ENCODE measurements around the gene AUTS2. TPM values are rescaled to one million over a fixed set of nuclear protein-coding genes. Genes with fewer than 3 reads are reported as not detected.

Gene AUTS2
- total RNA-seq, 1 donor from 2014 or later = 10.3 TPM

- no peak for DNase-seq (ENCODE audit: low spot score)
- intact Hi-C loops (cut with DNase I) = no loop called here
Observed at GRCh38 chr7:69620650-69621049, 22.4 kb downstream of the AUTS2 start.

GRCh38 chr7:69622014-69622835, 23.9 kb downstream of the AUTS2 start:
- intact Hi-C loops (cut with DNase I) = no loop called here
- no peak for DNase-seq (ENCODE audit: low spot score)

- intact Hi-C loops (cut with DNase I) = no loop called here
- DNase-seq (ENCODE audit: low spot score) = no peak
Observed at GRCh38 chr7:69622960-69623359, 24.7 kb downstream of the AUTS2 start.

- intact Hi-C loops (cut with DNase I) = no loop called here
- no peak for DNase-seq (ENCODE audit: low spot score)
Observed at GRCh38 chr7:69624435-69625230, 26.4 kb downstream of the AUTS2 start.

GRCh38 chr7:69625238-69625637, 27.0 kb downstream of the AUTS2 start:
- no peak for DNase-seq (ENCODE audit: low spot score)
- intact Hi-C loops (cut with DNase I) = no loop called here

GRCh38 chr7:69625798-69626197, 27.5 kb downstream of the AUTS2 start:
- intact Hi-C loops (cut with DNase I) = no loop called here
- no peak for DNase-seq (ENCODE audit: low spot score)

GRCh38 chr7:69630292-69630691, 32.0 kb downstream of the AUTS2 start:
- intact Hi-C loops (cut with DNase I) = no loop called here
- no peak for DNase-seq (ENCODE audit: low spot score)

GRCh38 chr7:69631131-69631530, 32.9 kb downstream of the AUTS2 start:
- DNase-seq (ENCODE audit: low spot score) = no peak
- intact Hi-C loops (cut with DNase I) = no loop called here

- DNase-seq (ENCODE audit: low spot score) = no peak
- intact Hi-C loops (cut with DNase I) = no loop called here
Observed at GRCh38 chr7:69632280-69632679, 34.0 kb downstream of the AUTS2 start.

GRCh38 chr7:69633122-69633831, 35.0 kb downstream of the AUTS2 start:
- intact Hi-C loops (cut with DNase I) = no loop called here

GRCh38 chr7:69635555-69636185, 37.4 kb downstream of the AUTS2 start:
- intact Hi-C loops (cut with DNase I) = no loop called here
- no peak for DNase-seq (ENCODE audit: low spot score)

More at GRCh38 chr7:69633122-69633831, 35.0 kb downstream of the AUTS2 start:
- DNase-seq (ENCODE audit: low spot score) = no peak

- intact Hi-C loops (cut with DNase I) = no loop called here
- no peak for DNase-seq (ENCODE audit: low spot score)
Observed at GRCh38 chr7:69638674-69639073, 40.4 kb downstream of the AUTS2 start.

GRCh38 chr7:69640216-69640615, 41.9 kb downstream of the AUTS2 start:
- intact Hi-C loops (cut with DNase I) = no loop called here
- DNase-seq (ENCODE audit: low spot score) = no peak

- intact Hi-C loops (cut with DNase I) = no loop called here
Observed at GRCh38 chr7:69640925-69641594, 42.8 kb downstream of the AUTS2 start.

GRCh38 chr7:69643265-69643664, 45.0 kb downstream of the AUTS2 start:
- DNase-seq (ENCODE audit: low spot score) = no peak
- intact Hi-C loops (cut with DNase I) = no loop called here

More at GRCh38 chr7:69640925-69641594, 42.8 kb downstream of the AUTS2 start:
- no peak for DNase-seq (ENCODE audit: low spot score)

- intact Hi-C loops (cut with DNase I) = no loop called here
- no peak for DNase-seq (ENCODE audit: low spot score)
Observed at GRCh38 chr7:69643708-69644445, 45.6 kb downstream of the AUTS2 start.

- no peak for DNase-seq (ENCODE audit: low spot score)
- intact Hi-C loops (cut with DNase I) = no loop called here
Observed at GRCh38 chr7:69645683-69646082, 47.4 kb downstream of the AUTS2 start.

GRCh38 chr7:69651101-69651590, 52.9 kb downstream of the AUTS2 start:
- no peak for DNase-seq (ENCODE audit: low spot score)
- intact Hi-C loops (cut with DNase I) = no loop called here

All from cardiac septum (tissue), 1 donor.